Gastrocnemius medialis (tissue), 4 donors: Measurements from ENCODE around the gene GLI3.

Source experiments
- POLR2A ChIP-seq, 2 donors: fragments of 450-650 bp; IDR thresholded peaks; one replicate each; pipeline ENCODE4 v1.6.1; 2017; ENCODE audit warnings: antibody characterized with exemption in 2 of 2, mild to moderate bottlenecking in 2 of 2, moderate library complexity in 2 of 2
- TF ChIP-seq, protein P1 (sequence below), 5 experiments: fragments of 450-650 bp in 3 of 5; fragments of 200-600 bp in 2 of 5; sonication (generic) in 2 of 5; IDR thresholded peaks in 4 of 5; conservative IDR thresholded peaks in 1 of 5; 1 replicate in 4 of 5; 2 replicates in 1 of 5; pipeline ENCODE4 v1.5.1; 2016 to 2019; ENCODE audit warnings: antibody characterized with exemption in 5 of 5, mild to moderate bottlenecking in 3 of 5, moderate library complexity in 3 of 5

DNA sequence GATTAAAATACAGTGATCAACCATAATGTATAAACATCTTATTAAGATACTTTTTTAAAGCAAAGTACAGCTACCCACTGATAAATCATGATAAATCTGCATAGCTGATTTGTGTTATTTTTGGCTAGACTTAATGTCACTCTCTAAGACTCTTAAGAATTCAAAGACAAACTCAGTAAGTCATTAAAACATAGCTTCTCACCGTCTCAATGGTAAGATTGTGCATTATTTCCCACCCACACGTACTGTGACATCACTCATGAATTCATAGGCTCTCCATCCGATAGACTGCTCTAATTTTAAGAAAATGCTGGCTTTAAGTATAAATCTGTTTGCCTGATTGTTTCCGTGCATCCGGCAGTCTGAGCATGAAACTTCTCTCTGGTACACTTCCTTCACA, 266.1 kb downstream of the GLI3 start:
- TF ChIP-seq, protein P1, sequence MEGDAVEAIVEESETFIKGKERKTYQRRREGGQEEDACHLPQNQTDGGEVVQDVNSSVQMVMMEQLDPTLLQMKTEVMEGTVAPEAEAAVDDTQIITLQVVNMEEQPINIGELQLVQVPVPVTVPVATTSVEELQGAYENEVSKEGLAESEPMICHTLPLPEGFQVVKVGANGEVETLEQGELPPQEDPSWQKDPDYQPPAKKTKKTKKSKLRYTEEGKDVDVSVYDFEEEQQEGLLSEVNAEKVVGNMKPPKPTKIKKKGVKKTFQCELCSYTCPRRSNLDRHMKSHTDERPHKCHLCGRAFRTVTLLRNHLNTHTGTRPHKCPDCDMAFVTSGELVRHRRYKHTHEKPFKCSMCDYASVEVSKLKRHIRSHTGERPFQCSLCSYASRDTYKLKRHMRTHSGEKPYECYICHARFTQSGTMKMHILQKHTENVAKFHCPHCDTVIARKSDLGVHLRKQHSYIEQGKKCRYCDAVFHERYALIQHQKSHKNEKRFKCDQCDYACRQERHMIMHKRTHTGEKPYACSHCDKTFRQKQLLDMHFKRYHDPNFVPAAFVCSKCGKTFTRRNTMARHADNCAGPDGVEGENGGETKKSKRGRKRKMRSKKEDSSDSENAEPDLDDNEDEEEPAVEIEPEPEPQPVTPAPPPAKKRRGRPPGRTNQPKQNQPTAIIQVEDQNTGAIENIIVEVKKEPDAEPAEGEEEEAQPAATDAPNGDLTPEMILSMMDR (IDR thresholded peaks at IDR 0.05 in 4 of 5, conservative IDR thresholded peaks at IDR 0.05 in 1 of 5): no peak
- no peak for TF ChIP-seq POLR2A (IDR thresholded peaks at IDR 0.05)
